HepG2 (cell line): Measurements from ENCODE around the gene BPIFB4. TPM values are rescaled to one million over a fixed set of nuclear protein-coding genes. Genes with fewer than 3 reads are reported as not detected.

Experiments used
- HOXA5 ChIP-seq: sonication (generic); formaldehyde crosslinking; IDR thresholded peaks from 2 replicates; pipeline ENCODE4 v1.4.0; 2020; ENCODE audit warnings: missing genetic modification reagents
- MIER3 ChIP-seq: IDR thresholded peaks from 2 replicates; pipeline ENCODE4 v1.6.1; 2016; ENCODE audit warnings: missing compliant biosample characterization, borderline replicate concordance
- MTF2 ChIP-seq: sonication (generic); formaldehyde crosslinking; IDR thresholded peaks from 2 replicates; pipeline ENCODE4 v1.5.0; 2020; ENCODE audit warnings: missing genetic modification reagents, borderline replicate concordance
- NCOR1 ChIP-seq: fragments of 200-600 bp; sonication (generic); IDR thresholded peaks from 2 replicates; pipeline ENCODE4 v1.7.0; 2017; ENCODE audit warnings: antibody characterized with exemption, low read length, borderline replicate concordance
- PPARG ChIP-seq: conservative IDR thresholded peaks from 2 replicates; pipeline ENCODE4 v1.6.1; 2016; ENCODE audit warnings: missing biosample characterization, missing genetic modification reagents
- SKIL ChIP-seq: sonication (generic); formaldehyde crosslinking; IDR thresholded peaks from 2 replicates; pipeline ENCODE4 v1.8.0; 2022; ENCODE audit warnings: missing genetic modification reagents, mild to moderate bottlenecking, moderate library complexity, borderline replicate concordance
- SOX6 ChIP-seq, 2 experiments: fragments of 450-650 bp in 1 of 2; sonication (generic) in 1 of 2; formaldehyde crosslinking in 1 of 2; IDR thresholded peaks; 2 replicates each; pipeline versions ENCODE4 v1.4.0 to v1.6.1; 2017 to 2020; ENCODE audit warnings: antibody characterized with exemption in 1 of 2, mild to moderate bottlenecking in 1 of 2, missing genetic modification reagents in 1 of 2
- STAG1 ChIP-seq: sonication (generic); formaldehyde crosslinking; IDR thresholded peaks from 2 replicates; pipeline ENCODE4 v1.4.0; 2020; ENCODE audit warnings: missing genetic modification reagents
- ZBTB3 ChIP-seq: sonication (generic); formaldehyde crosslinking; IDR thresholded peaks from 2 replicates; pipeline ENCODE4 v1.4.0; 2020; ENCODE audit warnings: low read depth, mild to moderate bottlenecking, moderate library complexity, missing genetic modification reagents, borderline replicate concordance
- ZFP36L1 ChIP-seq: sonication (generic); formaldehyde crosslinking; IDR thresholded peaks from 2 replicates; pipeline ENCODE4 v1.8.0; 2022; ENCODE audit warnings: mild to moderate bottlenecking, missing genetic modification reagents, moderate library complexity
- ZNF263 ChIP-seq: sonication (generic); formaldehyde crosslinking; IDR thresholded peaks from 2 replicates; pipeline ENCODE4 v1.4.0; 2020; ENCODE audit warnings: missing genetic modification reagents
- ZNF329 ChIP-seq: sonication (generic); formaldehyde crosslinking; IDR thresholded peaks from 2 replicates; pipeline ENCODE4 v1.9.0; 2021; ENCODE audit warnings: low read depth, mild to moderate bottlenecking, missing genetic modification reagents
- ZNF775 ChIP-seq: sonication (generic); formaldehyde crosslinking; IDR thresholded peaks from 2 replicates; pipeline ENCODE4 v1.4.0; 2020; ENCODE audit warnings: missing genetic modification reagents, mild to moderate bottlenecking, moderate library complexity, borderline replicate concordance
- polyA plus RNA-seq, 8 experiments: library from polyadenylated mRNA; depleted of rRNA in 3 of 8; stranded (reverse) in 7 of 8; unstranded in 1 of 8; fragments of >200 nt; fragmentation: Illumina TruSeq in 4 of 8; extraction: Trizol in 4 of 8; gene quantifications; 2 replicates each; pipeline versions ENCODE4 v1.2.1 to v1.2.3, GENCODE V29; 2011 to 2016; ENCODE audit warnings: low read depth in 4 of 8, missing spikeins in 1 of 8, mixed read lengths in 1 of 8; ENCODE audit not compliant: insufficient read depth in 1 of 8
- total RNA-seq, 5 experiments: library from RNA; depleted of rRNA; stranded (reverse); fragments of >200 nt; fragmentation: Illumina TruSeq; extraction: Trizol; gene quantifications; 2 replicates each; pipeline ENCODE4 v1.2.3, GENCODE V29; 2016; ENCODE audit warnings: low read depth in 1 of 5
- TF ChIP-seq, protein P1 (sequence below): sonication (generic); formaldehyde crosslinking; IDR thresholded peaks from 2 replicates; pipeline ENCODE4 v1.4.0; 2020; ENCODE audit warnings: mild to moderate bottlenecking, missing genetic modification reagents
- TF ChIP-seq, protein P2 (sequence below): sonication (generic); formaldehyde crosslinking; IDR thresholded peaks from 2 replicates; pipeline ENCODE4 v1.5.1; 2020; ENCODE audit warnings: missing genetic modification reagents, mild to moderate bottlenecking, borderline replicate concordance
- TF ChIP-seq, protein P3 (sequence below): sonication (generic); formaldehyde crosslinking; IDR thresholded peaks from 2 replicates; pipeline ENCODE4 v1.5.1; 2020; ENCODE audit warnings: missing genetic modification reagents, mild to moderate bottlenecking, borderline replicate concordance

The BPIFB4 gene
- total and polyA plus RNA-seq, 2 of the 13 experiments (the other 11 are each of a cell fraction or from before 2014, with no cell fraction given), result 0.09 TPM; not detected in 1

DNA sequence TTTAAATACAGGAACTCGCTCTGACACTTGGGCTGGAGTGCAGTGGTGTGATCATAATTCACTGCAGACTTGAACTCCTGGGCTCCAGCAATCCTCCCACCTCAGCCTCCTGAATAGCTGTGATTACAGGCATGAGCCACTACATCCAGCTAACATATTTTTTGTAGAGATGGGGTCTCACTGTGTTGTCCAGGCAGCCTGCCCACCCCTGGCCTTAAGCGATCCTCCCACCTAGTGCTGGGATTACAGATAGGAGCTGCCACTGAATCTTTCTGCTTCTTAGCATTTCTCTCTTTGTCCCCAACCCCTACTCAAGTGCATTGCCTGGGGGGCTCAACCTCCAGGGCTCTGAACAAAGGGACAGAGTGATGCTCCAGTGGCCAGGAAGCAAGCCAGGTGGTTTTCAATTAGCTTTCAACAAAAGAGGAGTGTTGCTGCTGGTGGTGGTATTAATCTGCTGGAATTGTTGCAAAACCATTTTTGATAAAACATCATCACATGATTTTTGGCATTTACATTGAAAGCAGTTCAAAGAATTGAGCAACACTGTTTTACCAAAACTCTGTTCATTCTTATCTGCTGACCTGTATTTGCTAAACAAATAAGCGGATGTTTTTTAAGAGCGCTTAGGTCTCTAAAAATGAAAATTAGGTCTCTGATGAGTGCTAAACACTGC is 48.1 kb downstream of the BPIFB4 start (continued):
- TF ChIP-seq, protein P1, sequence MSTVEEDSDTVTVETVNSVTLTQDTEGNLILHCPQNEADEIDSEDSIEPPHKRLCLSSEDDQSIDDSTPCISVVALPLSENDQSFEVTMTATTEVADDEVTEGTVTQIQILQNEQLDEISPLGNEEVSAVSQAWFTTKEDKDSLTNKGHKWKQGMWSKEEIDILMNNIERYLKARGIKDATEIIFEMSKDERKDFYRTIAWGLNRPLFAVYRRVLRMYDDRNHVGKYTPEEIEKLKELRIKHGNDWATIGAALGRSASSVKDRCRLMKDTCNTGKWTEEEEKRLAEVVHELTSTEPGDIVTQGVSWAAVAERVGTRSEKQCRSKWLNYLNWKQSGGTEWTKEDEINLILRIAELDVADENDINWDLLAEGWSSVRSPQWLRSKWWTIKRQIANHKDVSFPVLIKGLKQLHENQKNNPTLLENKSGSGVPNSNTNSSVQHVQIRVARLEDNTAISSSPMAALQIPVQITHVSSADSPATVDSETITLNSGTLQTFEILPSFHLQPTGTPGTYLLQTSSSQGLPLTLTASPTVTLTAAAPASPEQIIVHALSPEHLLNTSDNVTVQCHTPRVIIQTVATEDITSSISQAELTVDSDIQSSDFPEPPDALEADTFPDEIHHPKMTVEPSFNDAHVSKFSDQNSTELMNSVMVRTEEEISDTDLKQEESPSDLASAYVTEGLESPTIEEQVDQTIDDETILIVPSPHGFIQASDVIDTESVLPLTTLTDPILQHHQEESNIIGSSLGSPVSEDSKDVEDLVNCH (CRISPR knock-in tag), result no peak
- TF ChIP-seq ZFP36L1 (no peak), ZBTB3 (CRISPR knock-in tag) (no peak), NCOR1 (no peak), ZNF329 (CRISPR knock-in tag) (no peak), STAG1 (CRISPR knock-in tag) (no peak; the same call in 1 of the 2 replicates), HOXA5 (CRISPR knock-in tag) (no peak), ZNF775 (no peak), SOX6 (IDR thresholded peaks at IDR 0.05) (no peak), SOX6 (CRISPR knock-in tag; IDR thresholded peaks at IDR 0.05) (peak; percentile 88), ZNF263 (CRISPR knock-in tag) (no peak), PPARG (peak; percentile 70), MTF2 (no peak), MIER3 (CRISPR knock-in tag) (0 out of 2 replicates have a peak, but pooled peaks have one; percentile 25), SKIL (CRISPR knock-in tag) (no peak)
- TF ChIP-seq, protein P2, sequence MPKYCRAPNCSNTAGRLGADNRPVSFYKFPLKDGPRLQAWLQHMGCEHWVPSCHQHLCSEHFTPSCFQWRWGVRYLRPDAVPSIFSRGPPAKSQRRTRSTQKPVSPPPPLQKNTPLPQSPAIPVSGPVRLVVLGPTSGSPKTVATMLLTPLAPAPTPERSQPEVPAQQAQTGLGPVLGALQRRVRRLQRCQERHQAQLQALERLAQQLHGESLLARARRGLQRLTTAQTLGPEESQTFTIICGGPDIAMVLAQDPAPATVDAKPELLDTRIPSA (CRISPR knock-in tag), result no peak
- TF ChIP-seq, protein P3, sequence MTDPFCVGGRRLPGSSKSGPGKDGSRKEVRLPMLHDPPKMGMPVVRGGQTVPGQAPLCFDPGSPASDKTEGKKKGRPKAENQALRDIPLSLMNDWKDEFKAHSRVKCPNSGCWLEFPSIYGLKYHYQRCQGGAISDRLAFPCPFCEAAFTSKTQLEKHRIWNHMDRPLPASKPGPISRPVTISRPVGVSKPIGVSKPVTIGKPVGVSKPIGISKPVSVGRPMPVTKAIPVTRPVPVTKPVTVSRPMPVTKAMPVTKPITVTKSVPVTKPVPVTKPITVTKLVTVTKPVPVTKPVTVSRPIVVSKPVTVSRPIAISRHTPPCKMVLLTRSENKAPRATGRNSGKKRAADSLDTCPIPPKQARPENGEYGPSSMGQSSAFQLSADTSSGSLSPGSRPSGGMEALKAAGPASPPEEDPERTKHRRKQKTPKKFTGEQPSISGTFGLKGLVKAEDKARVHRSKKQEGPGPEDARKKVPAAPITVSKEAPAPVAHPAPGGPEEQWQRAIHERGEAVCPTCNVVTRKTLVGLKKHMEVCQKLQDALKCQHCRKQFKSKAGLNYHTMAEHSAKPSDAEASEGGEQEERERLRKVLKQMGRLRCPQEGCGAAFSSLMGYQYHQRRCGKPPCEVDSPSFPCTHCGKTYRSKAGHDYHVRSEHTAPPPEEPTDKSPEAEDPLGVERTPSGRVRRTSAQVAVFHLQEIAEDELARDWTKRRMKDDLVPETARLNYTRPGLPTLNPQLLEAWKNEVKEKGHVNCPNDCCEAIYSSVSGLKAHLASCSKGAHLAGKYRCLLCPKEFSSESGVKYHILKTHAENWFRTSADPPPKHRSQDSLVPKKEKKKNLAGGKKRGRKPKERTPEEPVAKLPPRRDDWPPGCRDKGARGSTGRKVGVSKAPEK (CRISPR knock-in tag), result no peak
